GM12878 (cell line): Measurements from ENCODE around the gene PEX26. TPM values are rescaled to one million over a fixed set of nuclear protein-coding genes. Genes with fewer than 3 reads are reported as not detected.

Source experiments
- ATAC-seq: fragments of 200-7000 bp; cut with Tn5 transposase; 3 replicates; pipeline ENCODE4 v1.9.1; 2020; ENCODE audit warnings: mild to moderate bottlenecking, moderate library complexity
- BruUV-seq: library from RNA; stranded (reverse); fragments of 400-500 nt; replicated peaks from 2 replicates; lab custom pipeline; 2021; lab: Mats Ljungman, UMichigan
- CTCF ChIA-PET: fragments of 300-600 bp; sonication (Branson Sonifier 250); formaldehyde crosslinking; extraction: SDS; loops from one replicate; lab custom pipeline; 2021; ENCODE audit warnings: inconsistent platforms; lab: Yijun Ruan, JAX
- POLR2A ChIA-PET: fragments of 350-600 bp; formaldehyde crosslinking; extraction: SDS; loops from one replicate; lab custom pipeline; 2021; ENCODE audit warnings: inconsistent platforms; lab: Charles Lee
- RAD21 ChIA-PET: fragments of 300-600 bp; sonication (Branson Sonifier 250); formaldehyde crosslinking; loops from one replicate; lab custom pipeline; 2023; ENCODE audit warnings: antibody characterized with exemption; ENCODE audit not compliant: unreplicated experiment; lab: Charles Lee
- SMC1A ChIA-PET: fragments of 300-600 bp; sonication (Branson Sonifier 250); formaldehyde crosslinking; loops from one replicate; lab custom pipeline; 2023; ENCODE audit not compliant: unreplicated experiment, uncharacterized antibody; lab: Charles Lee
- DNase-seq: peaks from one replicate; pipeline ENCODE4 v3.0.0-alpha.2; 2011; ENCODE audit warnings: low read depth, low spot score
- FAIRE-seq: peaks from 3 replicates; lab custom pipeline; 2011; peaks lifted over from hg19 to GRCh38; lab: Jason Lieb, UNC
- H2AFZ ChIP-seq: 2 replicates; pipeline ENCODE4 v1.6.0; 2011; ENCODE audit warnings: low read depth, low read length, control low read depth; ENCODE audit not compliant: control insufficient read depth
- H3K27ac ChIP-seq: 2 replicates; pipeline ENCODE4 v1.5.1; 2011; ENCODE audit warnings: control low read depth; ENCODE audit not compliant: control insufficient read depth, insufficient read depth
- H3K27me3 ChIP-seq, 2 experiments: replicated peaks in 1 of 2; 2 replicates each; pipeline versions ENCODE4 v1.6.0 to v1.6.1; 2011; ENCODE audit warnings: low read length in 1 of 2; ENCODE audit not compliant: control insufficient read depth in 2 of 2, insufficient read depth in 2 of 2
- H3K36me3 ChIP-seq, 2 experiments: 2 replicates each; pipeline ENCODE4 v1.5.1; 2011; ENCODE audit warnings: low read length in 1 of 2; ENCODE audit not compliant: control insufficient read depth in 2 of 2, insufficient read depth in 2 of 2
- H3K4me1 ChIP-seq: 2 replicates; pipeline ENCODE4 v1.6.1; 2011; ENCODE audit warnings: mild to moderate bottlenecking, low read length, moderate library complexity, mixed read lengths; ENCODE audit not compliant: control insufficient read depth, insufficient read depth
- H3K4me2 ChIP-seq: 2 replicates; pipeline ENCODE4 v1.6.0; 2011; ENCODE audit warnings: control low read depth; ENCODE audit not compliant: control insufficient read depth, insufficient read depth
- H3K4me3 ChIP-seq: fragments of 200-600 bp; sonication (generic); 2 replicates; pipeline ENCODE4 v1.5.1; 2016
- H3K79me2 ChIP-seq: 2 replicates; pipeline ENCODE4 v1.6.0; 2011; ENCODE audit warnings: low read length; ENCODE audit not compliant: control insufficient read depth, insufficient read depth
- H3K9ac ChIP-seq: 2 replicates; pipeline ENCODE4 v1.8.0; 2011; ENCODE audit warnings: low read length, control low read depth, mixed read lengths; ENCODE audit not compliant: control insufficient read depth, insufficient read depth
- H3K9me3 ChIP-seq: replicated peaks from 3 replicates; pipeline ENCODE4 v1.5.1; 2011; ENCODE audit warnings: mild to moderate bottlenecking, low read length; ENCODE audit not compliant: control insufficient read depth, insufficient read depth
- H4K20me1 ChIP-seq: 2 replicates; pipeline ENCODE4 v1.6.0; 2011; ENCODE audit not compliant: control insufficient read depth, insufficient read depth
- CBFB ChIP-seq: IDR thresholded peaks from 2 replicates; pipeline ENCODE4 v1.6.1; 2016; ENCODE audit warnings: antibody characterized with exemption, low read depth
- IKZF2 ChIP-seq, 2 experiments: fragments of 450-650 bp; IDR thresholded peaks; 2 replicates each; pipeline ENCODE4 v1.6.1; 2017; ENCODE audit warnings: mild to moderate bottlenecking in 2 of 2, moderate library complexity in 2 of 2
- RCOR1 ChIP-seq: conservative IDR thresholded peaks from 2 replicates; pipeline ENCODE4 v1.6.1; 2012; ENCODE audit warnings: low read depth, low read length, improper control_type of control experiment
- SPI1 ChIP-seq: IDR thresholded peaks from 2 replicates; pipeline ENCODE4 v1.6.1; 2011; ENCODE audit warnings: low read depth, mild to moderate bottlenecking, low read length, moderate library complexity, borderline replicate concordance; ENCODE audit not compliant: insufficient read depth
- SREBF1 ChIP-seq: IDR thresholded peaks from 2 replicates; pipeline ENCODE4 v1.6.1; 2012; ENCODE audit warnings: mild to moderate bottlenecking, low read length
- WGBS: methylation state at CpG from one replicate; pipeline ENCODE4 v1.1.6; 2016; ENCODE audit warnings: low lambda C conversion rate; ENCODE audit not compliant: insufficient replicate concordance, insufficient coverage; ENCODE audit errors: missing lambda C conversion rate; 5-methylcytosine and 5-hydroxymethylcytosine counted together
- in situ Hi-C: fragments of 300-500 bp; cut with MboI; formaldehyde crosslinking; loops from 9 replicates; pipeline ENCODE4 v1.14.3; 2018; ENCODE audit warnings: mixed read lengths
- intact Hi-C: fragments of 100-400 bp; cut with micrococcal nuclease; formaldehyde crosslinking; loops from one replicate; pipeline ENCODE4 v1.14.2; 2022; ENCODE audit not compliant: unreplicated experiment
- polyA plus RNA-seq, 11 experiments: library from polyadenylated mRNA; depleted of rRNA in 4 of 11; unstranded in 6 of 11; stranded (reverse) in 5 of 11; fragments of >200 nt; fragmentation: Nextera tagmentation in 4 of 11; fragmentation: Illumina TruSeq in 1 of 11; extraction: Ambion mirVana in 4 of 11; extraction: Trizol in 1 of 11; gene quantifications; 1 replicate in 1 of 11; 2 replicates in 10 of 11; pipeline versions ENCODE4 v1.2.1 to v1.2.3, GENCODE V29; 2011 to 2016; ENCODE audit warnings: inconsistent platforms in 2 of 11, missing spikeins in 2 of 11, low read depth in 1 of 11
- total RNA-seq, 4 experiments: library from RNA; depleted of rRNA in 3 of 4; stranded (reverse); fragments of >200 nt in 3 of 4; fragmentation: Illumina TruSeq in 1 of 4; extraction: Trizol in 1 of 4; gene quantifications; 2 replicates each; pipeline versions ENCODE4 v1.2.1 to v1.2.3, GENCODE V29; 2013 to 2021
- TF ChIP-seq, protein P1 (sequence below): fragments of 450-650 bp; IDR thresholded peaks from 2 replicates; pipeline ENCODE4 v1.6.1; 2017; ENCODE audit warnings: mild to moderate bottlenecking, moderate library complexity
- TF ChIP-seq, protein P2 (sequence below): fragments of 450-650 bp; IDR thresholded peaks from 2 replicates; pipeline ENCODE4 v1.6.1; 2016; ENCODE audit warnings: mild to moderate bottlenecking, moderate library complexity, borderline replicate concordance
- TF ChIP-seq, protein P3 (sequence below): fragments of 450-650 bp; IDR thresholded peaks from 2 replicates; pipeline ENCODE4 v1.6.1; 2017; ENCODE audit warnings: mild to moderate bottlenecking, low read depth, inconsistent platforms; ENCODE audit not compliant: poor library complexity, severe bottlenecking
- TF ChIP-seq, protein P4 (sequence below): IDR thresholded peaks from 2 replicates; pipeline ENCODE4 v1.6.1; 2012; ENCODE audit warnings: low read depth, low read length, improper control_type of control experiment

Gene PEX26
- total and polyA plus RNA-seq, 10 of the 15 experiments (the other 5 are each of a cell fraction or from before 2014, with no cell fraction given): 0.79 to 50.8 (median 22.4) TPM

DNA sequence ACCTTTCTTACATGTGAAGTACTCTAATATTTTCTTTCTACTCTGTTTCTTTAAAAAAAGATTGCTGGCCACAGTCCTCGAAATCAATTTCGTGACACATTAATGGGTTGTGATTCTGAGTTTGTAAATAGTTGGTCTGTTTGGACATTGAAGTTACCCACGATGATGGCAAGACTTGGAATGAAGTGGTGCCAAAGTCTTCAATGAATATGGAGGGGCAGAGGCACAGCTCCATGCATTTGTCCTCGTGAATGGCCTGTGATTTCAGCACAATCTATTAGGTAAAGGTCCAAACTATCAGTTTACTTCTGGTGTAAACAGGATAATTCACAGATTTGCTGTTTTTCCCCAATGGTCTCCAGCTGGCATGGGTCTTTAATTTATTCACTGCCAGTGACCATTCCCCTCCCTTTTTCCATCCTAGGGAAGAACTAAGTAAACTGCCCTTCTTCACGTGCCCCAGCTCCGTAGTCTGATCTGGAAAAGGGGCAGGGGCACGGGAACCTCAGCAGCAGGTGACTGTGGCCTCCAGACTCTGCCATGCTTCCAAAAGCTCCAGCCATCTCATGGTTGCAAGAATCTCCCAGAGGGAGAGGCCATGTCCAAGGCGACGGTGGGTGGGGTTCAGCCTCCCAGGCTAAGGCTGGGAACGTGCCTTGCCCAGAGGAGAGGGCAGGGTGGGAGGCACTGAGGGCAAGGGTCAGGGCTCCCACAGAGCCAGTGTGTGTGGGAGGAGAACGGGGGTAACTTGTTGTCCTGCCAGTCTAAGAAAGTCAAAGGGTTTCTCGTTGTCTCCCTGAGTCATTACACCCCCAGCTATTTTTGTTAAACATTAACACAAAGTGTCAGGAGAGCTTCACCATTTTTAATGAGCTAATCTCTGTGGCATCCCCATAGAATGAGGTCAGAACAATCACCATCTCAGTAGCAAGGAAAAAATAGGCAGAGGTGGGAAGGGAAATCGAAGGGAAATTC lies 16.9 kb upstream of the PEX26 start:
- Histone ChIP-seq H3K36me3 (no peaks in the 10 kb centered on the region), H3K27me3 (no peaks in the 10 kb centered on the region), H3K4me1 (peaks cover 29% of the 10 kb centered on the region), H3K27ac (no peak overlapping the region), H3K4me2 (no peak overlapping the region), H2AFZ (no peak overlapping the region), H3K9ac (no peak overlapping the region), H3K79me2 (no peaks in the 10 kb centered on the region), H4K20me1 (no peaks in the 10 kb centered on the region), H3K4me3 (no peak overlapping the region), H3K9me3 (no peaks in the 10 kb centered on the region)
- CTCF ChIA-PET: interaction anchor here (0.7 to 3.7 kb wide), 6 partner anchors 11 to 288 kb away, joined by 3 to 21 read pairs (median 6); no protein-coding TSS in a partner anchor
- no TSS peak for BruUV-seq
- FAIRE-seq (no peak), ATAC-seq (peak; percentile 32), DNase-seq (no peak)
- intact Hi-C loops (no loop called here), in situ Hi-C loops (no loop called here)
- WGBS: 28% methylated on average over 13 of the region's 13 CpGs
- SMC1A ChIA-PET: interaction anchor here (0.6 to 3.8 kb wide), 7 partner anchors 9 to 61 kb away, joined by 3 to 51 read pairs (median 4); partner anchors contain the start of gene PEX26
- POLR2A ChIA-PET: interaction anchor here (0.7 to 1.4 kb wide), 3 partner anchors 17 to 291 kb away, joined by 3 read pairs; partner anchors contain the start of gene PEX26
- RAD21 ChIA-PET: interaction anchor here (1.6 to 3.7 kb wide), 4 partner anchors 11 to 36 kb away, joined by 4 to 40 read pairs (median 6); partner anchors contain the start of genes MICAL3 and PEX26
- TF ChIP-seq RCOR1: no peak
- no peak for TF ChIP-seq SPI1
- TF ChIP-seq IKZF2 (IDR thresholded peaks at IDR 0.05): peak; percentile 66; a peak in 3 of 4 replicates
- TF ChIP-seq, protein P1, sequence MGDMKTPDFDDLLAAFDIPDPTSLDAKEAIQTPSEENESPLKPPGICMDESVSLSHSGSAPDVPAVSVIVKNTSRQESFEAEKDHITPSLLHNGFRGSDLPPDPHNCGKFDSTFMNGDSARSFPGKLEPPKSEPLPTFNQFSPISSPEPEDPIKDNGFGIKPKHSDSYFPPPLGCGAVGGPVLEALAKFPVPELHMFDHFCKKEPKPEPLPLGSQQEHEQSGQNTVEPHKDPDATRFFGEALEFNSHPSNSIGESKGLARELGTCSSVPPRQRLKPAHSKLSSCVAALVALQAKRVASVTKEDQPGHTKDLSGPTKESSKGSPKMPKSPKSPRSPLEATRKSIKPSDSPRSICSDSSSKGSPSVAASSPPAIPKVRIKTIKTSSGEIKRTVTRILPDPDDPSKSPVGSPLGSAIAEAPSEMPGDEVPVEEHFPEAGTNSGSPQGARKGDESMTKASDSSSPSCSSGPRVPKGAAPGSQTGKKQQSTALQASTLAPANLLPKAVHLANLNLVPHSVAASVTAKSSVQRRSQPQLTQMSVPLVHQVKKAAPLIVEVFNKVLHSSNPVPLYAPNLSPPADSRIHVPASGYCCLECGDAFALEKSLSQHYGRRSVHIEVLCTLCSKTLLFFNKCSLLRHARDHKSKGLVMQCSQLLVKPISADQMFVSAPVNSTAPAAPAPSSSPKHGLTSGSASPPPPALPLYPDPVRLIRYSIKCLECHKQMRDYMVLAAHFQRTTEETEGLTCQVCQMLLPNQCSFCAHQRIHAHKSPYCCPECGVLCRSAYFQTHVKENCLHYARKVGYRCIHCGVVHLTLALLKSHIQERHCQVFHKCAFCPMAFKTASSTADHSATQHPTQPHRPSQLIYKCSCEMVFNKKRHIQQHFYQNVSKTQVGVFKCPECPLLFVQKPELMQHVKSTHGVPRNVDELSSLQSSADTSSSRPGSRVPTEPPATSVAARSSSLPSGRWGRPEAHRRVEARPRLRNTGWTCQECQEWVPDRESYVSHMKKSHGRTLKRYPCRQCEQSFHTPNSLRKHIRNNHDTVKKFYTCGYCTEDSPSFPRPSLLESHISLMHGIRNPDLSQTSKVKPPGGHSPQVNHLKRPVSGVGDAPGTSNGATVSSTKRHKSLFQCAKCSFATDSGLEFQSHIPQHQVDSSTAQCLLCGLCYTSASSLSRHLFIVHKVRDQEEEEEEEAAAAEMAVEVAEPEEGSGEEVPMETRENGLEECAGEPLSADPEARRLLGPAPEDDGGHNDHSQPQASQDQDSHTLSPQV: no peak
- TF ChIP-seq SREBF1: no peak
- TF ChIP-seq, protein P2, sequence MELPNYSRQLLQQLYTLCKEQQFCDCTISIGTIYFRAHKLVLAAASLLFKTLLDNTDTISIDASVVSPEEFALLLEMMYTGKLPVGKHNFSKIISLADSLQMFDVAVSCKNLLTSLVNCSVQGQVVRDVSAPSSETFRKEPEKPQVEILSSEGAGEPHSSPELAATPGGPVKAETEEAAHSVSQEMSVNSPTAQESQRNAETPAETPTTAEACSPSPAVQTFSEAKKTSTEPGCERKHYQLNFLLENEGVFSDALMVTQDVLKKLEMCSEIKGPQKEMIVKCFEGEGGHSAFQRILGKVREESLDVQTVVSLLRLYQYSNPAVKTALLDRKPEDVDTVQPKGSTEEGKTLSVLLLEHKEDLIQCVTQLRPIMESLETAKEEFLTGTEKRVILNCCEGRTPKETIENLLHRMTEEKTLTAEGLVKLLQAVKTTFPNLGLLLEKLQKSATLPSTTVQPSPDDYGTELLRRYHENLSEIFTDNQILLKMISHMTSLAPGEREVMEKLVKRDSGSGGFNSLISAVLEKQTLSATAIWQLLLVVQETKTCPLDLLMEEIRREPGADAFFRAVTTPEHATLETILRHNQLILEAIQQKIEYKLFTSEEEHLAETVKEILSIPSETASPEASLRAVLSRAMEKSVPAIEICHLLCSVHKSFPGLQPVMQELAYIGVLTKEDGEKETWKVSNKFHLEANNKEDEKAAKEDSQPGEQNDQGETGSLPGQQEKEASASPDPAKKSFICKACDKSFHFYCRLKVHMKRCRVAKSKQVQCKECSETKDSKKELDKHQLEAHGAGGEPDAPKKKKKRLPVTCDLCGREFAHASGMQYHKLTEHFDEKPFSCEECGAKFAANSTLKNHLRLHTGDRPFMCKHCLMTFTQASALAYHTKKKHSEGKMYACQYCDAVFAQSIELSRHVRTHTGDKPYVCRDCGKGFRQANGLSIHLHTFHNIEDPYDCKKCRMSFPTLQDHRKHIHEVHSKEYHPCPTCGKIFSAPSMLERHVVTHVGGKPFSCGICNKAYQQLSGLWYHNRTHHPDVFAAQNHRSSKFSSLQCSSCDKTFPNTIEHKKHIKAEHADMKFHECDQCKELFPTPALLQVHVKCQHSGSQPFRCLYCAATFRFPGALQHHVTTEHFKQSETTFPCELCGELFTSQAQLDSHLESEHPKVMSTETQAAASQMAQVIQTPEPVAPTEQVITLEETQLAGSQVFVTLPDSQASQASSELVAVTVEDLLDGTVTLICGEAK: no peak
- TF ChIP-seq, protein P3, sequence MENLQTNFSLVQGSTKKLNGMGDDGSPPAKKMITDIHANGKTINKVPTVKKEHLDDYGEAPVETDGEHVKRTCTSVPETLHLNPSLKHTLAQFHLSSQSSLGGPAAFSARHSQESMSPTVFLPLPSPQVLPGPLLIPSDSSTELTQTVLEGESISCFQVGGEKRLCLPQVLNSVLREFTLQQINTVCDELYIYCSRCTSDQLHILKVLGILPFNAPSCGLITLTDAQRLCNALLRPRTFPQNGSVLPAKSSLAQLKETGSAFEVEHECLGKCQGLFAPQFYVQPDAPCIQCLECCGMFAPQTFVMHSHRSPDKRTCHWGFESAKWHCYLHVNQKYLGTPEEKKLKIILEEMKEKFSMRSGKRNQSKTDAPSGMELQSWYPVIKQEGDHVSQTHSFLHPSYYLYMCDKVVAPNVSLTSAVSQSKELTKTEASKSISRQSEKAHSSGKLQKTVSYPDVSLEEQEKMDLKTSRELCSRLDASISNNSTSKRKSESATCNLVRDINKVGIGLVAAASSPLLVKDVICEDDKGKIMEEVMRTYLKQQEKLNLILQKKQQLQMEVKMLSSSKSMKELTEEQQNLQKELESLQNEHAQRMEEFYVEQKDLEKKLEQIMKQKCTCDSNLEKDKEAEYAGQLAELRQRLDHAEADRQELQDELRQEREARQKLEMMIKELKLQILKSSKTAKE: peak; percentile 45
- TF ChIP-seq, protein P4, sequence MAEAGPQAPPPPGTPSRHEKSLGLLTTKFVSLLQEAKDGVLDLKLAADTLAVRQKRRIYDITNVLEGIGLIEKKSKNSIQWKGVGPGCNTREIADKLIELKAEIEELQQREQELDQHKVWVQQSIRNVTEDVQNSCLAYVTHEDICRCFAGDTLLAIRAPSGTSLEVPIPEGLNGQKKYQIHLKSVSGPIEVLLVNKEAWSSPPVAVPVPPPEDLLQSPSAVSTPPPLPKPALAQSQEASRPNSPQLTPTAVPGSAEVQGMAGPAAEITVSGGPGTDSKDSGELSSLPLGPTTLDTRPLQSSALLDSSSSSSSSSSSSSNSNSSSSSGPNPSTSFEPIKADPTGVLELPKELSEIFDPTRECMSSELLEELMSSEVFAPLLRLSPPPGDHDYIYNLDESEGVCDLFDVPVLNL: no peak
- no peak for TF ChIP-seq CBFB
